Stimulated activated CD8-positive, alpha-beta memory T cell treated with anti-CD3 and anti-CD28 coated beads, Interleukin-12 subunit alpha, Interleukin-12 subunit beta, amount 100 ng/mL, for 24 hours (primary cell): ENCODE results near the gene CCDC85C.

Experiments
- DNase-seq: peaks from one replicate; pipeline ENCODE4 v3.0.0-alpha.2; 2020; ENCODE audit errors: extremely low read depth

CCDC85C gene

GRCh38 chr14:99522934-99523703 is 80.9 kb downstream of the CCDC85C start:
- DNase-seq, result no peak

- no peak for DNase-seq
These were observed 81.5 kb downstream of the CCDC85C start for GRCh38 chr14:99522457-99522891.

GRCh38 chr14:99522025-99522401 is 82.0 kb downstream of the CCDC85C start:
- no peak for DNase-seq

GRCh38 chr14:99521176-99522024 is 82.6 kb downstream of the CCDC85C start:
- DNase-seq, result no peak

GRCh38 chr14:99520571-99521081 is 83.4 kb downstream of the CCDC85C start:
- DNase-seq, result no peak

GRCh38 chr14:99519931-99520421 is 84.0 kb downstream of the CCDC85C start:
- DNase-seq, result no peak

- no peak for DNase-seq
These were observed 84.6 kb downstream of the CCDC85C start for GRCh38 chr14:99519347-99519881.

- DNase-seq, result peak; percentile 46
These were observed 85.3 kb downstream of the CCDC85C start for GRCh38 chr14:99518441-99519346.

- no peak for DNase-seq
These were observed 86.2 kb downstream of the CCDC85C start for GRCh38 chr14:99517643-99518381.

- no peak for DNase-seq
These were observed 87.0 kb downstream of the CCDC85C start for GRCh38 chr14:99516871-99517642.

GRCh38 chr14:99516156-99516870 is 87.7 kb downstream of the CCDC85C start:
- DNase-seq, result no peak

- DNase-seq, result no peak
These were observed 88.5 kb downstream of the CCDC85C start for GRCh38 chr14:99515301-99516155.

GRCh38 chr14:99514552-99515300 is 89.3 kb downstream of the CCDC85C start:
- no peak for DNase-seq

- no peak for DNase-seq
These were observed 90.0 kb downstream of the CCDC85C start for GRCh38 chr14:99513946-99514551.

GRCh38 chr14:99513183-99513694 is 90.8 kb downstream of the CCDC85C start:
- no peak for DNase-seq

- no peak for DNase-seq
These were observed 91.3 kb downstream of the CCDC85C start for GRCh38 chr14:99512571-99513182.
